Gastroesophageal sphincter (tissue), 4 donors: ENCODE measurements around the gene DYNLT5. TPM values are rescaled to one million over a fixed set of nuclear protein-coding genes. Genes with fewer than 3 reads are reported as not detected.

Experiments used
- ATAC-seq: fragments of 150-250 bp; one replicate; pipeline ENCODE4 v1.9.1; 2016; ENCODE audit warnings: mild to moderate bottlenecking, moderate library complexity
- H3K27ac ChIP-seq, 4 donors: fragments of 200-600 bp; sonication (generic) in 3 of 4; 1 replicate in 3 of 4; 2 replicates in 1 of 4; pipeline ENCODE4 v1.5.1; 2016 to 2019
- H3K27me3 ChIP-seq: fragments of 200-600 bp; sonication (generic); one replicate; pipeline ENCODE4 v1.5.1; 2019
- H3K36me3 ChIP-seq, 2 donors: fragments of 200-600 bp; sonication (generic); one replicate each; pipeline ENCODE4 v1.5.1; 2019; ENCODE audit warnings: control low read depth in 1 of 2
- H3K4me1 ChIP-seq, 3 donors: fragments of 200-600 bp; sonication (generic); 1 replicate in 2 of 3; 2 replicates in 1 of 3; pipeline ENCODE4 v1.5.1; 2016 to 2019; ENCODE audit warnings: control low read depth in 2 of 3
- H3K4me3 ChIP-seq, 2 donors: fragments of 200-600 bp; sonication (generic); one replicate each; pipeline ENCODE4 v1.5.1; 2019; ENCODE audit warnings: mild to moderate bottlenecking in 1 of 2, moderate library complexity in 1 of 2
- H3K9me3 ChIP-seq, 3 donors: fragments of 200-600 bp; sonication (generic); one replicate each; pipeline ENCODE4 v1.5.1; 2017 to 2019; ENCODE audit warnings: control low read depth in 2 of 3
- EP300 ChIP-seq: sonication (generic); formaldehyde crosslinking; IDR thresholded peaks from one replicate; pipeline ENCODE4 v1.6.1; 2017; ENCODE audit warnings: antibody characterized with exemption, mild to moderate bottlenecking
- POLR2A ChIP-seq, 2 donors: fragments of 450-650 bp; IDR thresholded peaks; one replicate each; pipeline ENCODE4 v1.6.1; 2017; ENCODE audit warnings: antibody characterized with exemption in 2 of 2, mild to moderate bottlenecking in 2 of 2, moderate library complexity in 1 of 2
- POLR2AphosphoS5 ChIP-seq: sonication (generic); formaldehyde crosslinking; IDR thresholded peaks from one replicate; pipeline ENCODE4 v1.6.1; 2017; ENCODE audit warnings: antibody characterized with exemption
- WGBS, 2 donors: methylation state at CpG; one replicate each; pipeline ENCODE4 v1.1.5; 2018; ENCODE audit warnings: low coverage in 1 of 2; 5-methylcytosine and 5-hydroxymethylcytosine counted together
- total RNA-seq, 4 donors: library from RNA; depleted of rRNA; stranded (reverse); fragments of >200 nt; gene quantifications; one replicate each; pipeline ENCODE4 v1.1.0, GENCODE V29; 2016
- TF ChIP-seq, protein P1 (sequence below), 4 experiments: fragments of 200-600 bp in 2 of 4; fragments of 450-650 bp in 2 of 4; sonication (generic) in 1 of 4; IDR thresholded peaks; one replicate each; pipeline ENCODE4 v1.5.1; 2017 to 2019; ENCODE audit warnings: antibody characterized with exemption in 4 of 4, mild to moderate bottlenecking in 2 of 4, moderate library complexity in 2 of 4

DYNLT5 gene
- total RNA-seq, 4 donors from 2014 or later: 0.17 to 3.9 (median 3.0) TPM

DNA sequence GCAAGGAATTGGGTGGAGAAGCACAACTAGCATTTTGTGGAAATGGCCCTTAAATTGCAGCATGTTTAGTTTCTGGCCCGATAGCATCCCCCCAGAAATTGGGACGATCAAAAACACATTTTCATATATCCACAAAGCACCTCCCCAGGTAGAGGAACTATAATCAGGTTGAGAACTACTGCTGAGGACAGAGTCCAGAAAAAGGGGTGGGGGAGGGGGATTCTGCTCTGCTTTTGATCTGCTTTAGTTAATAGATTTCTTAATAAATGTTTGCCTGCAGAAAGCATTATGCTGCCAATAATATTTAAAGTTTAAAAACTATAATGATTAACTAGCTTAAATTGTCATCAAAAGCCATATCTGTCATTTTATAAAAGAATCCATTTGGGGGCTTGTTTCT lies 14.4 kb upstream of the DYNLT5 start:
- no peak overlapping the region for H3K27ac ChIP-seq
- H3K4me1 ChIP-seq: no peaks in the 10 kb centered on the region
- no peak for ATAC-seq
- H3K4me3 ChIP-seq: no peak overlapping the region
- 92 to 100% methylated on average over 2 of the region's 2 CpGs for WGBS, 2 donors
- no peaks in the 10 kb centered on the region for H3K9me3 ChIP-seq
- no peaks in the 10 kb centered on the region for H3K27me3 ChIP-seq
- no peak for TF ChIP-seq POLR2A (IDR thresholded peaks at IDR 0.05)
- TF ChIP-seq, protein P1, sequence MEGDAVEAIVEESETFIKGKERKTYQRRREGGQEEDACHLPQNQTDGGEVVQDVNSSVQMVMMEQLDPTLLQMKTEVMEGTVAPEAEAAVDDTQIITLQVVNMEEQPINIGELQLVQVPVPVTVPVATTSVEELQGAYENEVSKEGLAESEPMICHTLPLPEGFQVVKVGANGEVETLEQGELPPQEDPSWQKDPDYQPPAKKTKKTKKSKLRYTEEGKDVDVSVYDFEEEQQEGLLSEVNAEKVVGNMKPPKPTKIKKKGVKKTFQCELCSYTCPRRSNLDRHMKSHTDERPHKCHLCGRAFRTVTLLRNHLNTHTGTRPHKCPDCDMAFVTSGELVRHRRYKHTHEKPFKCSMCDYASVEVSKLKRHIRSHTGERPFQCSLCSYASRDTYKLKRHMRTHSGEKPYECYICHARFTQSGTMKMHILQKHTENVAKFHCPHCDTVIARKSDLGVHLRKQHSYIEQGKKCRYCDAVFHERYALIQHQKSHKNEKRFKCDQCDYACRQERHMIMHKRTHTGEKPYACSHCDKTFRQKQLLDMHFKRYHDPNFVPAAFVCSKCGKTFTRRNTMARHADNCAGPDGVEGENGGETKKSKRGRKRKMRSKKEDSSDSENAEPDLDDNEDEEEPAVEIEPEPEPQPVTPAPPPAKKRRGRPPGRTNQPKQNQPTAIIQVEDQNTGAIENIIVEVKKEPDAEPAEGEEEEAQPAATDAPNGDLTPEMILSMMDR (IDR thresholded peaks at IDR 0.05): no peak
- H3K36me3 ChIP-seq: peaks cover 0 to 7% of the 10 kb centered on the region in 2 donors

DNA sequence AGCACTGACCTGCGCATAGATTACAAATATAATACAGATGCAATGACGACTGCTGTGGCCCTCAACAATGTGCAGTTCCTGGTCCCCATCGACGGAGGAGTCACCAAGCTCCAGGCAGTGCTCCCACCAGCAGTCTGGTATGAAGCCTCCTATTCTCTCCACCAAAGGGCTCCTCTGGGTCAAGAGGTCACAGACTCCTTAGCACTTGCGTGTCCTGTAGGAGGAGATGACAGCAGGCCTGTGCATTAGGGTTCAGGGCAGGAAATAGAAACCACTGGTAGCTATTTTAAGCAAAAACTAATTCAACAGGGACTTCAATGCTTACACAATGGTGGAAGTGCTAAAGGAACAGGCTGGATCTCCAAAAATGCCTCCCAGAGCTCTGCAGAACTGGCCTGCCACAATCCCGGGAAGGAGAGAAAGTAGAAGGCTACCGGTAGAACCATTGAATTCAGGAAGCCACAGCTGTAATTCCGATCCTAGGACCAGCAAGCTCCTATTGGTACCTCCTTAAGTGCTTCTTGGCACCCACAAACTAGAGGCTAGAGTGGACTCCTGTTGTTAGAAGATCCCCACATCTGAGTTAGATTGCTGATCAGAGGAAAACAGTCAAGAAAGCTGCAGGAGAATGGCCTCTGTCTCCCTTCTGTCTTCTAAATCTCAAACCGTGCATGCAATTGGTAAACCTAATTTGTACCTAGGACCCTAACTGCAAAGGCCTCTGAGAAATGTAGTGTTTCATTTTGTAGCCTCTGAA lies 12.7 kb upstream of the DYNLT5 start:
- Histone ChIP-seq H3K27me3 (no peaks in the 10 kb centered on the region), H3K9me3 (no peaks in the 10 kb centered on the region), H3K27ac (no peak overlapping the region), H3K36me3 (peaks cover 0 to 7% of the 10 kb centered on the region in 2 donors), H3K4me3 (no peak overlapping the region), H3K4me1 (no peaks in the 10 kb centered on the region)
- ATAC-seq: no peak
- TF ChIP-seq, protein P1 (IDR thresholded peaks at IDR 0.05): no peak
- TF ChIP-seq POLR2AphosphoS5: no peak
- TF ChIP-seq EP300: no peak
- TF ChIP-seq POLR2A (IDR thresholded peaks at IDR 0.05): no peak
- 70 to 100% methylated on average over 1 to 2 of the region's 9 CpGs for WGBS, 2 donors

DNA sequence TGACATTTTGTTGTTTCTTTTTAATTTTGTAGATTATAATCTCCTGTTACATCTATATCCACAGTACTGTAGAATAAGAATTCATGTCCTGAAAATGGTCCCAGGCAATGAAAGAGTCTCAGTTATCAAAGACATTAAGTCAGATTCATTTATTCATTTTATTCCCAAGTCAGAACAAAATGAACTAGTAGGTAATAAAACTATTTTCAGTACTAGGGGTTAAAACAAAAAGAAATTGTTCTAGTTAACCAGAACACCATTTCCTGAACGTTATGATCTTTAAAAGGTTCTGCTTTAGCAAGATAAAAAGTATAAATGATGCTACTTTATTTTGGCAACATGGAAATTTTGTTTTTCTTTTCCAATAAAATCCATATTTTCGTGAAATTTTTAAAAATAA lies 6.8 kb upstream of the DYNLT5 start:
- ATAC-seq: no peak

DNA sequence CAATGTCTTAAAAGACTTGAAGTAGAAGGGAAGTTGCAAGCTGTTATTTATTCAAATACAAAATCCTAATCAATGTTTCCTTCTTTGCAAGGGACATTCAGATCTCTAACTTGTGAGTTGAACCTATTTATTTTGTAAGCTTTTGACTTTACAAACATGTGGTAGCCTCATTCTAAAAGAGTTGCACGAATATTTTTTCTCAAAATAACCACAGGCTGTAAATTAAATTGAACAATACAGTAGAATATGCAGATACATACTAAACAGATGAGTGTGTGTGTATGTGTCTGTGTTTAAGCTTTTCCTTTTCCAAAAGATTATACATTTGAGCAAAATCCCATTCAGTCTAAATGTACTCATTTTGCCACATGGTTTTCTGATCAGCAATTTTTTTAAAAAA lies 4.8 kb upstream of the DYNLT5 start:
- WGBS, 2 donors: 43 to 60% methylated on average over 1 of the region's 1 CpG

More for the DNA sequence above, 6.8 kb upstream of the DYNLT5 start:
- no peak overlapping the region for H3K4me3 ChIP-seq
- 68 to 88% methylated on average over 2 of the region's 2 CpGs for WGBS, 2 donors
- no peak overlapping the region for H3K27ac ChIP-seq
- H3K4me1 ChIP-seq: no peaks in the 10 kb centered on the region
- H3K9me3 ChIP-seq: no peaks in the 10 kb centered on the region
- H3K27me3 ChIP-seq: no peaks in the 10 kb centered on the region
- TF ChIP-seq, protein P1 (IDR thresholded peaks at IDR 0.05): no peak
- TF ChIP-seq POLR2A (IDR thresholded peaks at IDR 0.05): no peak
- TF ChIP-seq POLR2AphosphoS5: no peak
- TF ChIP-seq EP300: no peak
- H3K36me3 ChIP-seq: no peaks in the 10 kb centered on the region

More for the DNA sequence above, 4.8 kb upstream of the DYNLT5 start:
- H3K27ac ChIP-seq: no peak overlapping the region
- peaks cover 0 to 12% (median 0%) of the 10 kb centered on the region in 3 donors for H3K4me1 ChIP-seq
- H3K27me3 ChIP-seq: peaks cover 8% of the 10 kb centered on the region
- ATAC-seq: no peak
- no peaks in the 10 kb centered on the region for H3K36me3 ChIP-seq
- no peaks in the 10 kb centered on the region for H3K9me3 ChIP-seq
- TF ChIP-seq POLR2AphosphoS5 (no peak), EP300 (no peak), POLR2A (IDR thresholded peaks at IDR 0.05) (no peak)
- TF ChIP-seq, protein P1 (IDR thresholded peaks at IDR 0.05): no peak
- H3K4me3 ChIP-seq: no peak overlapping the region
